ENCODE data around the gene NLRP14. TPM values are rescaled to one million over a fixed set of nuclear protein-coding genes. Genes with fewer than 3 reads are reported as not detected.
A peak's percentile ranks its signal among the peaks of the same experiment; 100 is the strongest.

Gene NLRP14
- total and polyA plus RNA-seq, 8 donors: 0.18 TPM; not detected in 7

DNA sequence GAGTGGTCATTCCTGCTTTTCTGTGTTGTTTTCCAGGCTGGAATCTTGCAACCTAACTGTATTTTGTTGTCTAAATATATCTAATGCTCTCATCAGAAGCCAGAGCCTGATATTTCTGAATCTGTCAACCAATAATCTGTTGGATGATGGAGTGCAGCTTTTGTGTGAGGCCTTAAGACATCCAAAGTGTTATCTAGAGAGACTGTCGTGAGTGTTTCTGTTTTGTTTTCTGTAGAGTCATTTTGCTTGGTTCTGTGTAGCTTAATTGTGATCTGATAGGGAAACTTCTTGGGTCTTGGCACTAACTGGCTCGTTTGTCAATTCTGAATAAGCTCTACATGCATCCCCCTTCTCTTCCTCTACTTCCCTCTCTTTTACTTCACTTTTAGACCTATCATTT is 37.4 kb downstream of the NLRP14 start:
- no peaks in the 10 kb centered on the region for H3K9me3 ChIP-seq
- no peak for TF ChIP-seq EP300 (IDR thresholded peaks at IDR 0.05)
- no peak for TF ChIP-seq POLR2AphosphoS5 (IDR thresholded peaks at IDR 0.05)
- TF ChIP-seq POLR2A (IDR thresholded peaks at IDR 0.05): no peak
- no peak for TF ChIP-seq CTCF (IDR thresholded peaks at IDR 0.05)
- H3K27ac ChIP-seq: no peak overlapping the region
- intact Hi-C loops (cut with DNase I; ENCODE audit: low total_unique reads): no loop called here
- 22 to 40% (median 26%) methylated on average over 2 of the region's 2 CpGs for WGBS, 5 donors
- no peak overlapping the region for H3K4me3 ChIP-seq
- H3K36me3 ChIP-seq: no peaks in the 10 kb centered on the region
- H3K4me1 ChIP-seq: no peaks in the 10 kb centered on the region
- no peaks in the 10 kb centered on the region for H3K27me3 ChIP-seq
- no peak for DNase-seq

- no peaks in the 10 kb centered on the region for H3K36me3 ChIP-seq
- DNase-seq: peak in 1 of 2 donors; percentile 3
- no peaks in the 10 kb centered on the region for H3K4me1 ChIP-seq
- no peak overlapping the region for H3K27ac ChIP-seq
- no peak for TF ChIP-seq CTCF (IDR thresholded peaks at IDR 0.05)
- TF ChIP-seq POLR2AphosphoS5 (IDR thresholded peaks at IDR 0.05): no peak
- no peak for TF ChIP-seq POLR2A (IDR thresholded peaks at IDR 0.05)
- TF ChIP-seq EP300 (IDR thresholded peaks at IDR 0.05): no peak
- no peaks in the 10 kb centered on the region for H3K9me3 ChIP-seq
- intact Hi-C loops (cut with DNase I; ENCODE audit: low total_unique reads): no loop called here
- WGBS, 5 donors: 53 to 83% (median 78%) methylated on average over 1 of the region's 1 CpG
- no peak overlapping the region for H3K4me3 ChIP-seq
- no peaks in the 10 kb centered on the region for H3K27me3 ChIP-seq
Measured at GRCh38 chr11:7060868-7061267, 40.6 kb downstream of the NLRP14 start.

GRCh38 chr11:7062534-7062933 is 42.3 kb downstream of the NLRP14 start:
- Histone ChIP-seq H3K27ac (no peak overlapping the region), H3K9me3 (no peaks in the 10 kb centered on the region), H3K27me3 (no peaks in the 10 kb centered on the region), H3K4me1 (no peaks in the 10 kb centered on the region), H3K36me3 (no peaks in the 10 kb centered on the region), H3K4me3 (no peak overlapping the region)
- intact Hi-C loops (cut with DNase I; ENCODE audit: low total_unique reads): no loop called here
- DNase-seq: no peak
- TF ChIP-seq CTCF (IDR thresholded peaks at IDR 0.05) (no peak), POLR2A (IDR thresholded peaks at IDR 0.05) (no peak)
- 89 to 92% (median 91%) methylated on average over 2 of the region's 2 CpGs for WGBS, 5 donors

- Histone ChIP-seq H3K9me3 (no peaks in the 10 kb centered on the region), H3K27ac (no peak overlapping the region), H3K4me1 (no peaks in the 10 kb centered on the region), H3K36me3 (no peaks in the 10 kb centered on the region), H3K4me3 (no peak overlapping the region), H3K27me3 (peaks cover 0 to 6% (median 0%) of the 10 kb centered on the region in 3 donors)
- no peak for DNase-seq
- no peak for TF ChIP-seq CTCF (IDR thresholded peaks at IDR 0.05)
- TF ChIP-seq EP300 (IDR thresholded peaks at IDR 0.05): no peak
- TF ChIP-seq POLR2AphosphoS5 (IDR thresholded peaks at IDR 0.05): no peak
- intact Hi-C loops (cut with DNase I; ENCODE audit: low total_unique reads): no loop called here
- WGBS, 5 donors: 32 to 56% (median 44%) methylated on average over 4 of the region's 4 CpGs
Measured at GRCh38 chr11:7072401-7073028, 52.2 kb downstream of the NLRP14 start.

Data from stomach (tissue), 9 donors.